Measurements from ENCODE around the gene TMEM129. TPM values are rescaled to one million over a fixed set of nuclear protein-coding genes. Genes with fewer than 3 reads are reported as not detected.

The TMEM129 gene
- total and polyA plus RNA-seq, 10 of the 15 experiments (the other 5 are each of a cell fraction or from before 2014, with no cell fraction given) = 0.19 to 24.9 (median 13.2) TPM

DNA sequence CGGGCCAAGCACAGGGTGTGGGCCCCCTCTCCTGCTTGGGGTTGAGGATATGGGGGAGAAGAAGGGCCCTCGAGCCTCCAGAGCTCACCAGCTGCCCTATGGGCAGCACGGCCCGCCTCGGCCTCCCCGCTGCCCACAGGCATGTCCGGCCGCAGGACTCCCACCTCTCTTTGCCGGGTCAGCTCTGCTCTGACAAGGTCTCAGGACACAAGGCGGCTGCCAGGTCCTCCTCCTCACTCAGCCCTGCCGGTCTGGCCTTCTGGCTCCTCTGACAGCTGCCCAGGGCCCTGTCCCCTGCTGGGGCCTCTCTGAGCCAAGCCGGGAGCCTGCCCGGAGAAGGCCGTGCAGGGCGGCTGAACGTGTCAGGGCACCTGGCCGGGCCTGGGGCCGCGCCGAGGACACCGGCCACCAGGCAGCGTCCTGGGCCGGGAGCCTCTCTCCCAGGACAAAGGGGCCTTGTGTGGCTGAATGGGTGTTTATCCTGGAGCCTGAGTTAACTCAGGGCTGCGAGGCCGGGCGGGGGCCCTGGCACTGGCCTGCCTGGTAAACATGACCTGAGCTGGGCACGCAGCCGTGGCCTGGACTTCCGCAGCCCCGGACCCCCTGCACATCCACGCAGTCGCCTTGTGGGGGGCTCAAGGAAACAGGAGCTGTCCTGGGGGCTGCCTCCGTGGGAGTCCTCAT is 25.9 kb upstream of the TMEM129 start:
- no peak overlapping the region for H3K4me3 ChIP-seq
- no peak for FAIRE-seq
- H3K27me3 ChIP-seq (replicated peaks in 1 of 2; ENCODE audit: control insufficient read depth in 2 of 2, insufficient read depth in 2 of 2, low read length in 1 of 2) = no peaks in the 10 kb centered on the region
- no peaks in the 10 kb centered on the region for H3K4me1 ChIP-seq (ENCODE audit: control insufficient read depth, insufficient read depth, low read length)
- H3K9me3 ChIP-seq (replicated peaks; ENCODE audit: control insufficient read depth, insufficient read depth, low read length) = no peaks in the 10 kb centered on the region
- no TSS peak for BruUV-seq (replicated peaks)
- no peak overlapping the region for H2AFZ ChIP-seq (ENCODE audit: control insufficient read depth, low read depth, low read length)
- ChIA-PET CTCF (interaction anchor here (0.5 to 5.1 kb wide), 9 partner anchors 28 to 457 kb away, joined by 3 to 60 read pairs (median 5); no protein-coding TSS in a partner anchor), RAD21 (ENCODE audit: unreplicated experiment) (interaction anchor here (0.9 to 2.2 kb wide), 3 partner anchors 62 to 153 kb away, joined by 3 to 20 read pairs (median 12); no protein-coding TSS in a partner anchor), SMC1A (ENCODE audit: uncharacterized antibody, unreplicated experiment) (interaction anchor here (1.1 to 1.8 kb wide), 2 partner anchors 68 to 152 kb away, joined by 3 to 9 read pairs; no protein-coding TSS in a partner anchor), POLR2A (no interaction called here)
- no peak overlapping the region for H3K27ac ChIP-seq (ENCODE audit: control insufficient read depth, insufficient read depth)
- H3K9ac ChIP-seq (ENCODE audit: control insufficient read depth, insufficient read depth, low read length) = no peak overlapping the region
- intact Hi-C loops (cut with micrococcal nuclease; ENCODE audit: unreplicated experiment) (loop anchor here (1.0 to 5.0 kb wide), 2 partner anchors 63 to 440 kb away; no protein-coding TSS in a partner anchor), in situ Hi-C loops (cut with MboI) (no loop called here)
- no peaks in the 10 kb centered on the region for H3K79me2 ChIP-seq (ENCODE audit: control insufficient read depth, insufficient read depth, low read length)
- no peak for ATAC-seq
- H4K20me1 ChIP-seq (ENCODE audit: control insufficient read depth, insufficient read depth) = no peaks in the 10 kb centered on the region
- H3K4me2 ChIP-seq (ENCODE audit: control insufficient read depth, insufficient read depth) = no peak overlapping the region
- no peak for DNase-seq (ENCODE audit: low read depth, low spot score)
- H3K36me3 ChIP-seq (ENCODE audit: control insufficient read depth in 2 of 2, insufficient read depth in 2 of 2, low read length in 1 of 2) = peaks cover 5 to 14% of the 10 kb centered on the region in 2 experiments; a peak in 3 of 4 replicates
- 58% methylated on average over 28 of the region's 33 CpGs for WGBS (ENCODE audit: insufficient coverage, insufficient replicate concordance, low lambda C conversion rate, missing lambda C conversion rate)
- TF ChIP-seq, protein P1, sequence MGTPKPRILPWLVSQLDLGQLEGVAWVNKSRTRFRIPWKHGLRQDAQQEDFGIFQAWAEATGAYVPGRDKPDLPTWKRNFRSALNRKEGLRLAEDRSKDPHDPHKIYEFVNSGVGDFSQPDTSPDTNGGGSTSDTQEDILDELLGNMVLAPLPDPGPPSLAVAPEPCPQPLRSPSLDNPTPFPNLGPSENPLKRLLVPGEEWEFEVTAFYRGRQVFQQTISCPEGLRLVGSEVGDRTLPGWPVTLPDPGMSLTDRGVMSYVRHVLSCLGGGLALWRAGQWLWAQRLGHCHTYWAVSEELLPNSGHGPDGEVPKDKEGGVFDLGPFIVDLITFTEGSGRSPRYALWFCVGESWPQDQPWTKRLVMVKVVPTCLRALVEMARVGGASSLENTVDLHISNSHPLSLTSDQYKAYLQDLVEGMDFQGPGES (IDR thresholded peaks at IDR 0.05) = no peak
- TF ChIP-seq KDM1A (IDR thresholded peaks at IDR 0.05; ENCODE audit: borderline replicate concordance) = no peak
- no peak for TF ChIP-seq STAT1 (conservative IDR thresholded peaks at IDR 0.05)
- TF ChIP-seq CBX3 (IDR thresholded peaks at IDR 0.05; ENCODE audit: borderline replicate concordance, low read depth) = no peak
- TF ChIP-seq ZNF622 (IDR thresholded peaks at IDR 0.05) = no peak
- TF ChIP-seq NFXL1 (IDR thresholded peaks at IDR 0.05; ENCODE audit: borderline replicate concordance) = no peak
- no peak for TF ChIP-seq NBN (IDR thresholded peaks at IDR 0.05)
- TF ChIP-seq, protein P2, sequence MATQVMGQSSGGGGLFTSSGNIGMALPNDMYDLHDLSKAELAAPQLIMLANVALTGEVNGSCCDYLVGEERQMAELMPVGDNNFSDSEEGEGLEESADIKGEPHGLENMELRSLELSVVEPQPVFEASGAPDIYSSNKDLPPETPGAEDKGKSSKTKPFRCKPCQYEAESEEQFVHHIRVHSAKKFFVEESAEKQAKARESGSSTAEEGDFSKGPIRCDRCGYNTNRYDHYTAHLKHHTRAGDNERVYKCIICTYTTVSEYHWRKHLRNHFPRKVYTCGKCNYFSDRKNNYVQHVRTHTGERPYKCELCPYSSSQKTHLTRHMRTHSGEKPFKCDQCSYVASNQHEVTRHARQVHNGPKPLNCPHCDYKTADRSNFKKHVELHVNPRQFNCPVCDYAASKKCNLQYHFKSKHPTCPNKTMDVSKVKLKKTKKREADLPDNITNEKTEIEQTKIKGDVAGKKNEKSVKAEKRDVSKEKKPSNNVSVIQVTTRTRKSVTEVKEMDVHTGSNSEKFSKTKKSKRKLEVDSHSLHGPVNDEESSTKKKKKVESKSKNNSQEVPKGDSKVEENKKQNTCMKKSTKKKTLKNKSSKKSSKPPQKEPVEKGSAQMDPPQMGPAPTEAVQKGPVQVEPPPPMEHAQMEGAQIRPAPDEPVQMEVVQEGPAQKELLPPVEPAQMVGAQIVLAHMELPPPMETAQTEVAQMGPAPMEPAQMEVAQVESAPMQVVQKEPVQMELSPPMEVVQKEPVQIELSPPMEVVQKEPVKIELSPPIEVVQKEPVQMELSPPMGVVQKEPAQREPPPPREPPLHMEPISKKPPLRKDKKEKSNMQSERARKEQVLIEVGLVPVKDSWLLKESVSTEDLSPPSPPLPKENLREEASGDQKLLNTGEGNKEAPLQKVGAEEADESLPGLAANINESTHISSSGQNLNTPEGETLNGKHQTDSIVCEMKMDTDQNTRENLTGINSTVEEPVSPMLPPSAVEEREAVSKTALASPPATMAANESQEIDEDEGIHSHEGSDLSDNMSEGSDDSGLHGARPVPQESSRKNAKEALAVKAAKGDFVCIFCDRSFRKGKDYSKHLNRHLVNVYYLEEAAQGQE (IDR thresholded peaks at IDR 0.05; ENCODE audit: low read depth, low read length) = no peak
- TF ChIP-seq TARDBP (IDR thresholded peaks at IDR 0.05; ENCODE audit: borderline replicate concordance) = no peak
- TF ChIP-seq ZBED1 (IDR thresholded peaks at IDR 0.05; ENCODE audit: borderline replicate concordance) = no peak
- no peak for TF ChIP-seq EED (IDR thresholded peaks at IDR 0.05; ENCODE audit: low read depth)
- no peak for TF ChIP-seq CREB1 (IDR thresholded peaks at IDR 0.05; ENCODE audit: low read depth)
- TF ChIP-seq, protein P3, sequence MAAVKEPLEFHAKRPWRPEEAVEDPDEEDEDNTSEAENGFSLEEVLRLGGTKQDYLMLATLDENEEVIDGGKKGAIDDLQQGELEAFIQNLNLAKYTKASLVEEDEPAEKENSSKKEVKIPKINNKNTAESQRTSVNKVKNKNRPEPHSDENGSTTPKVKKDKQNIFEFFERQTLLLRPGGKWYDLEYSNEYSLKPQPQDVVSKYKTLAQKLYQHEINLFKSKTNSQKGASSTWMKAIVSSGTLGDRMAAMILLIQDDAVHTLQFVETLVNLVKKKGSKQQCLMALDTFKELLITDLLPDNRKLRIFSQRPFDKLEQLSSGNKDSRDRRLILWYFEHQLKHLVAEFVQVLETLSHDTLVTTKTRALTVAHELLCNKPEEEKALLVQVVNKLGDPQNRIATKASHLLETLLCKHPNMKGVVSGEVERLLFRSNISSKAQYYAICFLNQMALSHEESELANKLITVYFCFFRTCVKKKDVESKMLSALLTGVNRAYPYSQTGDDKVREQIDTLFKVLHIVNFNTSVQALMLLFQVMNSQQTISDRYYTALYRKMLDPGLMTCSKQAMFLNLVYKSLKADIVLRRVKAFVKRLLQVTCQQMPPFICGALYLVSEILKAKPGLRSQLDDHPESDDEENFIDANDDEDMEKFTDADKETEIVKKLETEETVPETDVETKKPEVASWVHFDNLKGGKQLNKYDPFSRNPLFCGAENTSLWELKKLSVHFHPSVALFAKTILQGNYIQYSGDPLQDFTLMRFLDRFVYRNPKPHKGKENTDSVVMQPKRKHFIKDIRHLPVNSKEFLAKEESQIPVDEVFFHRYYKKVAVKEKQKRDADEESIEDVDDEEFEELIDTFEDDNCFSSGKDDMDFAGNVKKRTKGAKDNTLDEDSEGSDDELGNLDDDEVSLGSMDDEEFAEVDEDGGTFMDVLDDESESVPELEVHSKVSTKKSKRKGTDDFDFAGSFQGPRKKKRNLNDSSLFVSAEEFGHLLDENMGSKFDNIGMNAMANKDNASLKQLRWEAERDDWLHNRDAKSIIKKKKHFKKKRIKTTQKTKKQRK (IDR thresholded peaks at IDR 0.05; ENCODE audit: low read depth, low read length) = no peak
- no peak for TF ChIP-seq FOS (IDR thresholded peaks at IDR 0.05; ENCODE audit: borderline replicate concordance, extremely low read depth, insufficient read length)
- TF ChIP-seq KAT2A (conservative IDR thresholded peaks at IDR 0.05; ENCODE audit: control insufficient read depth, low read depth, low read length) = no peak

Measured in GM12878 (cell line).